Measurements from ENCODE around the gene FBXW5. TPM values are rescaled to one million over a fixed set of nuclear protein-coding genes. Genes with fewer than 3 reads are reported as not detected.

The FBXW5 gene
- total RNA-seq, 2 donors from 2014 or later: 64.2 to 76.5 TPM

DNA sequence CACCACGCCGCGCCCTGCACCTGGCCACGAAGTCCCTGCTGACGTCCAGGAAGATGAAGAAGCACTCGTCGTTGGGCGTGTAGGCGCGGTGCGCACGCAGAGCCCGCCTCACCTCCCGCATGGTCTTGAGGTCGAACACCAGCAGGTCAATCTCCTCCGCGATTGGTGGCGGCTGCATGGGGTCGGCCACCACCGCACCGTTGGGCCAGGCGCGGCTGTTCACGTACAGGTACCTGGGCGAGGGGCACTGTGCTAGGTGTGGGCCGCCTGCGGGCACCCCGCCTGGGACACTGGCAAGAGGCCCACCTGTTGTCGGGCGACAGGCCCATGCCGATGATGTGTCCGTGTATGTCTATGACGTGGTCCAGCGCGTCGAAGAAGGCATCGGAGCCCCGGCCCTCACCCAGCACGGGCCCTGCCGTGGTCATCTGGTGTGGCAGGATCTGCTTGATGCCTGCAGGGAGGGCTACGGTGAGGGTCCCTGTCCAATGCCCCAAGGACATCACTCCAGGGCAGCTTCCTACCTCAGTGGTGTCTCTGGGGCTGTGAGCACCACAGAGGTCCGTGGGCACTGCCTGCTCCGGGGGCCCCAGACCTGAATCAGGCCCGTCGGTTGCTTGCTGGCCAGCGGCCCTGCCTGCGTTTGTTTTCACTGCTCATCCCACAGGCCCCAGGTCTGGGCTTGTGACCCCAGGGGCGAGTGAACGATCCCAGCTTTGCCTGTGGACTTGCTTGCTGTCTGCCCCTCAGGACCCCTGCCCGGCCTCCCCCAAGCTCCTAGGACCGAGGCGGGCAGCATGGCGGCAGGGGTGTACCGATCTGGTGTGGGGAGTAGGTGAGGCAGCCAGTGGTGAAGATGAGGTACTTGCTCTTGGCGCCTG is 3.1 kb downstream of the FBXW5 start:
- Mint-ChIP-seq H3K4me3 (no peak overlapping the region), H3K9me3 (no peaks in the 10 kb centered on the region), H3K27ac (no peak overlapping the region), H3K36me3 (ENCODE audit: low read depth) (peaks cover 34% of the 10 kb centered on the region), H3K27me3 (ENCODE audit: insufficient read depth) (no peaks in the 10 kb centered on the region), H3K4me1 (no peaks in the 10 kb centered on the region)
- Histone ChIP-seq H3K36me3 (ENCODE audit: control insufficient read depth, insufficient read depth, low read length) (peaks cover 34% of the 10 kb centered on the region), H3K9me3 (ENCODE audit: control insufficient read depth, low read length) (no peaks in the 10 kb centered on the region), H3K27ac (ENCODE audit: low read depth, low read length) (no peak overlapping the region), H3K4me1 (ENCODE audit: control insufficient read depth, insufficient read depth, low read length) (no peaks in the 10 kb centered on the region), H3K27me3 (ENCODE audit: control insufficient read depth, insufficient read depth, low read length, poor library complexity, severe bottlenecking) (no peaks in the 10 kb centered on the region), H3K9ac (ENCODE audit: extremely low read depth, low read length, poor library complexity, severe bottlenecking) (no peak overlapping the region), H3K4me3 (ENCODE audit: low read length) (no peak overlapping the region)
- TF ChIP-seq, protein P1, sequence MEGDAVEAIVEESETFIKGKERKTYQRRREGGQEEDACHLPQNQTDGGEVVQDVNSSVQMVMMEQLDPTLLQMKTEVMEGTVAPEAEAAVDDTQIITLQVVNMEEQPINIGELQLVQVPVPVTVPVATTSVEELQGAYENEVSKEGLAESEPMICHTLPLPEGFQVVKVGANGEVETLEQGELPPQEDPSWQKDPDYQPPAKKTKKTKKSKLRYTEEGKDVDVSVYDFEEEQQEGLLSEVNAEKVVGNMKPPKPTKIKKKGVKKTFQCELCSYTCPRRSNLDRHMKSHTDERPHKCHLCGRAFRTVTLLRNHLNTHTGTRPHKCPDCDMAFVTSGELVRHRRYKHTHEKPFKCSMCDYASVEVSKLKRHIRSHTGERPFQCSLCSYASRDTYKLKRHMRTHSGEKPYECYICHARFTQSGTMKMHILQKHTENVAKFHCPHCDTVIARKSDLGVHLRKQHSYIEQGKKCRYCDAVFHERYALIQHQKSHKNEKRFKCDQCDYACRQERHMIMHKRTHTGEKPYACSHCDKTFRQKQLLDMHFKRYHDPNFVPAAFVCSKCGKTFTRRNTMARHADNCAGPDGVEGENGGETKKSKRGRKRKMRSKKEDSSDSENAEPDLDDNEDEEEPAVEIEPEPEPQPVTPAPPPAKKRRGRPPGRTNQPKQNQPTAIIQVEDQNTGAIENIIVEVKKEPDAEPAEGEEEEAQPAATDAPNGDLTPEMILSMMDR (conservative IDR thresholded peaks at IDR 0.05): no peak
- no peak for DNase-seq
- WGBS, 2 experiments (ENCODE audit: insufficient coverage in 1 of 2, insufficient read length in 1 of 2): 96% methylated on average over 32 to 55 of the region's 55 CpGs

DNA sequence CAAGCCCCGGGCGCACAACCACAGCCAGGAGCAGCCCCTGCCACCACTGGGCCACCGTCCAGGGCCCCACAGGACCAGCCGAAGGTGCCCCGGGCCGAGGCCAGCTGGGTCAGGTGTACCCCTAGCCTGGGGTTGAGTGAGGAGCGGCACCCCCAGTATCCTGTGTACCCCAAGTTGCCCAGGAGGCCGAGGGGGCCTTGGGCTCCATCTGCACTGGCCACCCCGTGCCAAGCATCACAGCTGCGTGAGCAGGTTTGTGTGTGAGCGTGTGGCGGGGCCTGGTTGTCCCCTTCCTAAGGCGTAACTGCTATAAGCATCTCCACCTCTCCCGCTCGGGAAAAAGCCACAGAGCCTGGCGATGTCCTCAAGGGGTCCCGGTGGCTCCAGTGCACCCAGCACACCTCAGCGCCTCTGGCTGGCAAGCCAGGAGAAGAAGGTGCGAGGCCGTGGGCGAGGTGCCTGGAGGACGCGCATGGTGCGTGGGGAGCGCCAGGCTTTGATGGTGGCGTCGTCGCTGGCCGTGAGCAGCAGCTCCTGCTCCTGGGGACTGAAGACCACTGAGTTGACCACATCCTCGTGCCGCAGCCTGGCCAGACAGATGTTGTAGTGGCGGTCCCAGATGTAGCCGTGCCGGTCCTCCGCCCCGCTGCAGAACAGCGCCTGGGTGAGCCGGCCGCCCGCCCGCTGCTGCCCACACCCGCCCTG is 3.9 kb downstream of the FBXW5 start:
- no peak overlapping the region for H3K4me3 Mint-ChIP-seq
- H3K27me3 ChIP-seq (ENCODE audit: control insufficient read depth, insufficient read depth, low read length, poor library complexity, severe bottlenecking): no peaks in the 10 kb centered on the region
- H3K27me3 Mint-ChIP-seq (ENCODE audit: insufficient read depth): no peaks in the 10 kb centered on the region
- no peak overlapping the region for H3K27ac ChIP-seq (ENCODE audit: low read depth, low read length)
- no peak overlapping the region for H3K27ac Mint-ChIP-seq
- TF ChIP-seq, protein P1 (conservative IDR thresholded peaks at IDR 0.05): no peak
- no peaks in the 10 kb centered on the region for H3K4me1 ChIP-seq (ENCODE audit: control insufficient read depth, insufficient read depth, low read length)
- DNase-seq: no peak
- 96 to 98% methylated on average over 27 to 42 of the region's 42 CpGs for WGBS, 2 experiments (ENCODE audit: insufficient coverage in 1 of 2, insufficient read length in 1 of 2)
- no peaks in the 10 kb centered on the region for H3K9me3 Mint-ChIP-seq
- peaks cover 35% of the 10 kb centered on the region for H3K36me3 Mint-ChIP-seq (ENCODE audit: low read depth)
- no peak overlapping the region for H3K4me3 ChIP-seq (ENCODE audit: low read length)
- H3K4me1 Mint-ChIP-seq: no peaks in the 10 kb centered on the region
- peaks cover 34% of the 10 kb centered on the region for H3K36me3 ChIP-seq (ENCODE audit: control insufficient read depth, insufficient read depth, low read length)
- H3K9ac ChIP-seq (ENCODE audit: extremely low read depth, low read length, poor library complexity, severe bottlenecking): no peak overlapping the region
- no peaks in the 10 kb centered on the region for H3K9me3 ChIP-seq (ENCODE audit: control insufficient read depth, low read length)

DNA sequence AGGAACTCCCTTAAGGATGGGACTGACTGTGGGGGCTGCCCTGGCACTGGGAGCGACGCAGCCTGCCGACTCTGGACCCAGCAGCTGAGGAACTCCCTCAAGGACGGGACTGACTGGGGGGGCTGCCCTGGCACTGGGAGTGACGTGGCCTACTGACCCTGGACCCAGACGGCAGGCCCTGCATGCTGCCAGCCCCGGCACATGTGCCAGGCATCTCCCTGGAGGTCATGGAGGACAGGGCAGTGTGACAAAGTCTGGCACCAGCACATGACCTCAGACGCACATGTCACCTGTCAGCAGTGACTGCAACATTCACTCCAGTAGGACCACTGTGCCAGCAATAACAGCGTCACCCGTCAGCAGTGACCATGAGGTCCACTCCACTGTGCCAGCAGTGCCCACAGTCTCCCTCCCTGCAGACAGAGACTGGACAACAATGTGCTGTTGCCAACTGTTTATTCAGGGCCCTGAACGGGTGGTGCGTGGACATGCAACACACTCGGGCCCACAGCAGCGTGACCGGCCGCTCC is 4.5 kb downstream of the FBXW5 start:
- Mint-ChIP-seq H3K4me3 (no peak overlapping the region), H3K4me1 (no peaks in the 10 kb centered on the region), H3K27ac (no peak overlapping the region), H3K27me3 (ENCODE audit: insufficient read depth) (no peaks in the 10 kb centered on the region), H3K9me3 (no peaks in the 10 kb centered on the region), H3K36me3 (ENCODE audit: low read depth) (peaks cover 38% of the 10 kb centered on the region)
- no peak overlapping the region for H3K4me3 ChIP-seq (ENCODE audit: low read length)
- no peak overlapping the region for H3K27ac ChIP-seq (ENCODE audit: low read depth, low read length)
- 93 to 98% methylated on average over 14 to 16 of the region's 16 CpGs for WGBS, 2 experiments (ENCODE audit: insufficient coverage in 1 of 2, insufficient read length in 1 of 2)
- no peak for DNase-seq
- no peaks in the 10 kb centered on the region for H3K27me3 ChIP-seq (ENCODE audit: control insufficient read depth, insufficient read depth, low read length, poor library complexity, severe bottlenecking)
- H3K9ac ChIP-seq (ENCODE audit: extremely low read depth, low read length, poor library complexity, severe bottlenecking): no peak overlapping the region
- TF ChIP-seq, protein P1 (conservative IDR thresholded peaks at IDR 0.05): no peak
- peaks cover 34% of the 10 kb centered on the region for H3K36me3 ChIP-seq (ENCODE audit: control insufficient read depth, insufficient read depth, low read length)
- H3K4me1 ChIP-seq (ENCODE audit: control insufficient read depth, insufficient read depth, low read length): no peaks in the 10 kb centered on the region
- H3K9me3 ChIP-seq (ENCODE audit: control insufficient read depth, low read length): no peaks in the 10 kb centered on the region
